Measurements from ENCODE around the gene RFPL4AL1. TPM values are rescaled to one million over a fixed set of nuclear protein-coding genes. Genes with fewer than 3 reads are reported as not detected.
A peak's percentile ranks its signal among the peaks of the same experiment; 100 is the strongest.

Gene RFPL4AL1
- total RNA-seq, 1 experiment from 2014 or later, result not detected

- POLR2A ChIA-PET (ENCODE audit: low non-redundant PET), result no interaction called here
- DNase-seq (ENCODE audit: low spot score), result no peak
- CTCF ChIA-PET, result no interaction called here
- TF ChIP-seq, protein P1, sequence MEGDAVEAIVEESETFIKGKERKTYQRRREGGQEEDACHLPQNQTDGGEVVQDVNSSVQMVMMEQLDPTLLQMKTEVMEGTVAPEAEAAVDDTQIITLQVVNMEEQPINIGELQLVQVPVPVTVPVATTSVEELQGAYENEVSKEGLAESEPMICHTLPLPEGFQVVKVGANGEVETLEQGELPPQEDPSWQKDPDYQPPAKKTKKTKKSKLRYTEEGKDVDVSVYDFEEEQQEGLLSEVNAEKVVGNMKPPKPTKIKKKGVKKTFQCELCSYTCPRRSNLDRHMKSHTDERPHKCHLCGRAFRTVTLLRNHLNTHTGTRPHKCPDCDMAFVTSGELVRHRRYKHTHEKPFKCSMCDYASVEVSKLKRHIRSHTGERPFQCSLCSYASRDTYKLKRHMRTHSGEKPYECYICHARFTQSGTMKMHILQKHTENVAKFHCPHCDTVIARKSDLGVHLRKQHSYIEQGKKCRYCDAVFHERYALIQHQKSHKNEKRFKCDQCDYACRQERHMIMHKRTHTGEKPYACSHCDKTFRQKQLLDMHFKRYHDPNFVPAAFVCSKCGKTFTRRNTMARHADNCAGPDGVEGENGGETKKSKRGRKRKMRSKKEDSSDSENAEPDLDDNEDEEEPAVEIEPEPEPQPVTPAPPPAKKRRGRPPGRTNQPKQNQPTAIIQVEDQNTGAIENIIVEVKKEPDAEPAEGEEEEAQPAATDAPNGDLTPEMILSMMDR (conservative IDR thresholded peaks at IDR 0.05; ENCODE audit: low read depth, low read length), result no peak
- no peak for TF ChIP-seq EZH2 (IDR thresholded peaks at IDR 0.05; ENCODE audit: borderline replicate concordance, low read depth, low read length, poor library complexity, severe bottlenecking)
- BruUV-seq (replicated peaks), result no TSS peak
- H3K27me3 ChIP-seq (replicated peaks; ENCODE audit: insufficient read depth, low read depth, low read length, poor library complexity), result no peaks in the 10 kb centered on the region
- no peaks in the 10 kb centered on the region for H3K9me3 ChIP-seq (ENCODE audit: low read depth, low read length, poor library complexity, severe bottlenecking)
- H3K36me3 ChIP-seq (ENCODE audit: insufficient read depth, low read length, poor library complexity, severe bottlenecking), result no peaks in the 10 kb centered on the region
- H3K4me3 ChIP-seq (ENCODE audit: low read depth, low read length, poor library complexity, severe bottlenecking), result no peak overlapping the region
- intact Hi-C loops (cut with micrococcal nuclease; ENCODE audit: unreplicated experiment), result no loop called here
- no peaks in the 10 kb centered on the region for H3K4me1 ChIP-seq (ENCODE audit: insufficient read depth, low read length, poor library complexity, severe bottlenecking)
- no peak overlapping the region for H3K27ac ChIP-seq (ENCODE audit: low read depth, low read length, poor library complexity, severe bottlenecking)
Observed at GRCh38 chr19:55802281-55802680, 33.4 kb downstream of the RFPL4AL1 start.

- H3K4me3 ChIP-seq (ENCODE audit: low read depth, low read length, poor library complexity, severe bottlenecking), result no peak overlapping the region
- peak; percentile 92 for DNase-seq (ENCODE audit: low spot score)
- no peaks in the 10 kb centered on the region for H3K9me3 ChIP-seq (ENCODE audit: low read depth, low read length, poor library complexity, severe bottlenecking)
- ChIA-PET POLR2A (ENCODE audit: low non-redundant PET) (no interaction called here), CTCF (interaction anchor here (0.7 to 1.9 kb wide), 2 partner anchors 106 to 177 kb away, joined by 5 to 9 read pairs; no protein-coding TSS in a partner anchor)
- intact Hi-C loops (cut with micrococcal nuclease; ENCODE audit: unreplicated experiment), result loop anchor here (2.0 kb wide), 2 partner anchors 107 to 177 kb away; no protein-coding TSS in a partner anchor
- no TSS peak for BruUV-seq (replicated peaks)
- no peak overlapping the region for H3K27ac ChIP-seq (ENCODE audit: low read depth, low read length, poor library complexity, severe bottlenecking)
- peaks cover 5% of the 10 kb centered on the region for H3K27me3 ChIP-seq (replicated peaks; ENCODE audit: insufficient read depth, low read depth, low read length, poor library complexity)
- TF ChIP-seq, protein P1 (conservative IDR thresholded peaks at IDR 0.05; ENCODE audit: low read depth, low read length), result peak; percentile 75
- TF ChIP-seq EZH2 (IDR thresholded peaks at IDR 0.05; ENCODE audit: borderline replicate concordance, low read depth, low read length, poor library complexity, severe bottlenecking), result no peak
- no peaks in the 10 kb centered on the region for H3K4me1 ChIP-seq (ENCODE audit: insufficient read depth, low read length, poor library complexity, severe bottlenecking)
- no peaks in the 10 kb centered on the region for H3K36me3 ChIP-seq (ENCODE audit: insufficient read depth, low read length, poor library complexity, severe bottlenecking)
Observed at GRCh38 chr19:55809381-55810058, 40.6 kb downstream of the RFPL4AL1 start.

GRCh38 chr19:55811340-55811739, 42.4 kb downstream of the RFPL4AL1 start:
- no peaks in the 10 kb centered on the region for H3K4me1 ChIP-seq (ENCODE audit: insufficient read depth, low read length, poor library complexity, severe bottlenecking)

More at GRCh38 chr19:55811340-55811739, 42.4 kb downstream of the RFPL4AL1 start:
- TF ChIP-seq, protein P1 (conservative IDR thresholded peaks at IDR 0.05; ENCODE audit: low read depth, low read length), result no peak
- no peak for TF ChIP-seq EZH2 (IDR thresholded peaks at IDR 0.05; ENCODE audit: borderline replicate concordance, low read depth, low read length, poor library complexity, severe bottlenecking)
- POLR2A ChIA-PET (ENCODE audit: low non-redundant PET), result no interaction called here
- CTCF ChIA-PET, result interaction anchor here (0.6 kb wide), 1 partner anchor 118 kb away, joined by 9 read pairs; no protein-coding TSS in a partner anchor
- Histone ChIP-seq H3K27ac (ENCODE audit: low read depth, low read length, poor library complexity, severe bottlenecking) (no peak overlapping the region), H3K27me3 (replicated peaks; ENCODE audit: insufficient read depth, low read depth, low read length, poor library complexity) (peaks cover 15% of the 10 kb centered on the region), H3K9me3 (ENCODE audit: low read depth, low read length, poor library complexity, severe bottlenecking) (no peaks in the 10 kb centered on the region), H3K36me3 (ENCODE audit: insufficient read depth, low read length, poor library complexity, severe bottlenecking) (no peaks in the 10 kb centered on the region), H3K4me3 (ENCODE audit: low read depth, low read length, poor library complexity, severe bottlenecking) (no peak overlapping the region)
- no TSS peak for BruUV-seq (replicated peaks)
- intact Hi-C loops (cut with micrococcal nuclease; ENCODE audit: unreplicated experiment), result no loop called here
- DNase-seq (ENCODE audit: low spot score), result no peak
